Neural progenitor cell (in vitro differentiated cells): ENCODE measurements around the gene JADE2. TPM values are rescaled to one million over a fixed set of nuclear protein-coding genes. Genes with fewer than 3 reads are reported as not detected.
A peak's percentile ranks its signal among the peaks of the same experiment; 100 is the strongest.
"Not testable (repeated sequence)": the region's sequence is repeated elsewhere in the genome, so short reads cannot be mapped to it uniquely, and the experiment has no call there.

Experiments
- DNase-seq: peaks from one replicate; pipeline ENCODE4 v3.0.0-alpha.2; 2016; ENCODE audit warnings: low spot score
- H2AFZ ChIP-seq: fragments of 200-600 bp; sonication (generic); replicated peaks from 2 replicates; pipeline ENCODE4 v1.6.1; 2016; ENCODE audit warnings: antibody characterized with exemption
- H3F3A ChIP-seq: fragments of 200-600 bp; sonication (generic); 2 replicates; pipeline ENCODE4 v1.6.1; 2016; ENCODE audit warnings: antibody characterized with exemption, low read depth
- H3K27ac ChIP-seq: fragments of 200-600 bp; sonication (generic); 2 replicates; pipeline ENCODE4 v1.5.1; 2016; ENCODE audit warnings: mild to moderate bottlenecking
- H3K27me3 ChIP-seq: fragments of 200-600 bp; sonication (generic); 2 replicates; pipeline ENCODE4 v1.6.1; 2016; ENCODE audit warnings: mild to moderate bottlenecking, moderate library complexity
- H3K36me3 ChIP-seq: fragments of 200-600 bp; sonication (generic); 2 replicates; pipeline ENCODE4 v1.5.1; 2016
- H3K4me1 ChIP-seq: fragments of 200-600 bp; sonication (generic); 2 replicates; pipeline ENCODE4 v1.6.1; 2016; ENCODE audit warnings: mixed run types
- H3K4me2 ChIP-seq: fragments of 200-600 bp; sonication (generic); 2 replicates; pipeline ENCODE4 v1.6.1; 2016
- H3K4me3 ChIP-seq: fragments of 200-600 bp; sonication (generic); 2 replicates; pipeline ENCODE4 v1.5.1; 2016
- H3K79me2 ChIP-seq: fragments of 200-600 bp; sonication (generic); 2 replicates; pipeline ENCODE4 v1.6.1; 2016; ENCODE audit warnings: low read depth
- H3K9ac ChIP-seq: fragments of 200-600 bp; sonication (generic); 2 replicates; pipeline ENCODE4 v1.6.1; 2016
- H3K9me3 ChIP-seq: fragments of 200-600 bp; sonication (generic); 2 replicates; pipeline ENCODE4 v1.5.1; 2016; ENCODE audit warnings: low read depth
- H4K20me1 ChIP-seq: fragments of 200-600 bp; sonication (generic); 2 replicates; pipeline ENCODE4 v1.6.1; 2016; ENCODE audit warnings: low read depth
- H3K27ac Mint-ChIP-seq: 3 replicates; pipeline ENCODE4 v1.8.0; 2021; ENCODE audit warnings: mixed read lengths
- H3K27me3 Mint-ChIP-seq: 2 replicates; pipeline ENCODE4 v1.8.0; 2022; ENCODE audit warnings: low read depth, mild to moderate bottlenecking, inconsistent platforms, moderate library complexity, mixed read lengths; ENCODE audit not compliant: insufficient read depth
- H3K36me3 Mint-ChIP-seq: 3 replicates; pipeline ENCODE4 v1.8.0; 2021; ENCODE audit warnings: mixed read lengths
- H3K4me1 Mint-ChIP-seq: 3 replicates; pipeline ENCODE4 v1.8.0; 2021; ENCODE audit warnings: mixed read lengths
- H3K4me3 Mint-ChIP-seq: 3 replicates; pipeline ENCODE4 v1.8.0; 2021; ENCODE audit warnings: mild to moderate bottlenecking, moderate library complexity, mixed read lengths
- H3K9me3 Mint-ChIP-seq: 3 replicates; pipeline ENCODE4 v1.8.0; 2020; ENCODE audit warnings: mixed read lengths
- EZH2 ChIP-seq: fragments of 200-600 bp; sonication (generic); IDR thresholded peaks from 2 replicates; pipeline ENCODE4 v1.6.1; 2017; ENCODE audit warnings: antibody characterized with exemption, mild to moderate bottlenecking, moderate library complexity
- EZH2phosphoT487 ChIP-seq: fragments of 200-600 bp; sonication (generic); IDR thresholded peaks from 2 replicates; pipeline ENCODE4 v1.6.1; 2017; ENCODE audit warnings: antibody characterized with exemption
- total RNA-seq: library from RNA; depleted of rRNA; stranded (reverse); fragments of >200 nt; gene quantifications from 2 replicates; pipeline ENCODE4 v1.2.3, GENCODE V29; 2015; ENCODE audit warnings: low replicate concordance
- TF ChIP-seq, protein P1 (sequence below): fragments of 200-600 bp; sonication (generic); IDR thresholded peaks from 2 replicates; pipeline ENCODE4 v1.5.1; 2017; ENCODE audit warnings: antibody characterized with exemption, mild to moderate bottlenecking

The JADE2 gene
- total RNA-seq, 1 donor from 2014 or later = 1.7 TPM

DNA sequence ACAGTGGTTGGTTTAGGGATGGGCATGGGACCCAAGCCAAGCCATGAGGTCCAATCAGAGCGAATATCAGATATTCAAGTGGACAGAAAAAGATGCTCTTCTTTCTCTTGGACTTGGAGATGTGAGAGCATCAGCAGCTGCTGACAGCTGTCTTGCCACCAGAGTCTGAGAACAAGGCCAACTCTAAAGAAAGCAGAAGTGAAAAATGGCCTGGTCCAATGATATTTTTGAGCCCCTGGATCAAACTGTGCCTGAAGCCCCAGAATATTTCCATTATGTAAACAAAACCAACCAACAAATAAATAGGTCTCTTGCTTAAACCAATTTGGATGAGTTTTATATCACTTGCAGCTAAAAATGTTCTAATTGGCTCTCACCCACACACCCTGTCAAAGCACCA, 30.7 kb upstream of the JADE2 start:
- H3K27me3 ChIP-seq = no peaks in the 10 kb centered on the region
- H2AFZ ChIP-seq = no peak overlapping the region
- Mint-ChIP-seq H3K36me3 (no peaks in the 10 kb centered on the region), H3K4me1 (no peaks in the 10 kb centered on the region), H3K9me3 (no peaks in the 10 kb centered on the region), H3K27me3 (peaks cover 8% of the 10 kb centered on the region), H3K4me3 (no peak overlapping the region), H3K27ac (no peak overlapping the region)
- H3K9me3 ChIP-seq = no peaks in the 10 kb centered on the region
- H3K27ac ChIP-seq = no peak overlapping the region
- no peak for DNase-seq
- no peak overlapping the region for H3K4me2 ChIP-seq
- TF ChIP-seq EZH2 (no peak), EZH2phosphoT487 (no peak)
- TF ChIP-seq, protein P1, sequence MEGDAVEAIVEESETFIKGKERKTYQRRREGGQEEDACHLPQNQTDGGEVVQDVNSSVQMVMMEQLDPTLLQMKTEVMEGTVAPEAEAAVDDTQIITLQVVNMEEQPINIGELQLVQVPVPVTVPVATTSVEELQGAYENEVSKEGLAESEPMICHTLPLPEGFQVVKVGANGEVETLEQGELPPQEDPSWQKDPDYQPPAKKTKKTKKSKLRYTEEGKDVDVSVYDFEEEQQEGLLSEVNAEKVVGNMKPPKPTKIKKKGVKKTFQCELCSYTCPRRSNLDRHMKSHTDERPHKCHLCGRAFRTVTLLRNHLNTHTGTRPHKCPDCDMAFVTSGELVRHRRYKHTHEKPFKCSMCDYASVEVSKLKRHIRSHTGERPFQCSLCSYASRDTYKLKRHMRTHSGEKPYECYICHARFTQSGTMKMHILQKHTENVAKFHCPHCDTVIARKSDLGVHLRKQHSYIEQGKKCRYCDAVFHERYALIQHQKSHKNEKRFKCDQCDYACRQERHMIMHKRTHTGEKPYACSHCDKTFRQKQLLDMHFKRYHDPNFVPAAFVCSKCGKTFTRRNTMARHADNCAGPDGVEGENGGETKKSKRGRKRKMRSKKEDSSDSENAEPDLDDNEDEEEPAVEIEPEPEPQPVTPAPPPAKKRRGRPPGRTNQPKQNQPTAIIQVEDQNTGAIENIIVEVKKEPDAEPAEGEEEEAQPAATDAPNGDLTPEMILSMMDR = no peak
- H4K20me1 ChIP-seq = no peaks in the 10 kb centered on the region
- no peak overlapping the region for H3K4me3 ChIP-seq
- H3K4me1 ChIP-seq = no peaks in the 10 kb centered on the region
- H3K9ac ChIP-seq = no peak overlapping the region
- no peaks in the 10 kb centered on the region for H3F3A ChIP-seq
- H3K79me2 ChIP-seq = no peaks in the 10 kb centered on the region
- H3K36me3 ChIP-seq = no peaks in the 10 kb centered on the region

DNA sequence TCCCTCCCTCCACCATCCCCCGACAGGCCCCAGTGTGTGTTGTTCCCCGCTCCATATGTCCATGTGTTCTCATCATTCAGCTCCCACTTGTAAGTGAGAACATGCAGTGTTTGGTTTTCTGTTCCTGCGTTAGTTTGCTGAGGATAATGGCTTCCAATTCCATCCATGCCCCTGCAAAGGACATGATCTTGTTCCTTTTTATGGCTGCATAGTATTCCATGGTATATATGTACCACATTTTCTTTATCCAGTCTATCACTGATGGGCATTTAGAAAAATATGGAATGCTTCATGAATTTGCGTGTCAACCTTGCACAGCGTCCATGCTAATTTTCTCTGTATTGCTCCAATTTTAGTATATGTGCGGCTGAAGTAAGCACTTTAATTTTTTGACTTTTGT, 25.6 kb upstream of the JADE2 start:
- not testable (repeated sequence) for H3K27ac Mint-ChIP-seq, H3F3A ChIP-seq, H3K27ac ChIP-seq, H3K9ac ChIP-seq, H3K4me2 ChIP-seq, H3K4me1 ChIP-seq, H3K4me3 ChIP-seq, H3K27me3 ChIP-seq, H3K27me3 Mint-ChIP-seq, H3K4me3 Mint-ChIP-seq, H3K9me3 ChIP-seq, H3K9me3 Mint-ChIP-seq, H3K36me3 ChIP-seq, H4K20me1 ChIP-seq, H3K4me1 Mint-ChIP-seq, H2AFZ ChIP-seq, DNase-seq, H3K36me3 Mint-ChIP-seq, H3K79me2 ChIP-seq

DNA sequence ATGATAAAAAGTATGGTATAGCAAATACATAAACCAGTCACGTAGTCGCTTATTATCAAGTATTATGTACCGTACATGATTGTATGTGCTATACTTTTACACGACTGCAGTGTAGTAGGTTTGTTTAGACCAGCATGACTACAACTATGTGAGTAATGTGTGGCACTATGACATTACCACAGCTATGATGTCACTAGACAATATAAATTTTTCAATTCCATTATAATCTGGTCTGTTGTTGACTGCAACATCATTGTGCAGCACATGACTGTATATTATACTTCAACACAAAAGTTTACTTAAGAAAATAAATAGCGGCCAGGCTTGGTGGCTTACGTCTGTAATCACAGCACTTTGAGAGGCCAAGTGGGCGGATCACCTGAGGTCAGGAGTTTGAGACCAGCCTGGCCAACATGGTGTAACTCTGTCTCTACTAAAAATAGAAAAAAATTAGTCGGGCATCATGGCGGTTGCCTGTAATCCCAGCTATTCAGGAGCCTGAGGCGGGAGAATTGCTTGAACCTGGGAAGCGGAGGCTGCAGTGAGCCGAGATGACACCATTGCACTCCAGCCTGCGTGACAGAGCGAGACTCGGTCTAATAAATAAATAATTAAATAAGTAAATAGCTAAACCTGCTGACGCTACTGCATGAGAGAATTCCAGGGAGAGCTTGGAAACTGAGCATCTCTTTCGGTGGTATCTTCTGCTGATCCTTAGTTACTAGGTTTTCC, 24.6 kb upstream of the JADE2 start:
- DNase-seq = no peak
- Histone ChIP-seq H3K4me1 (no peaks in the 10 kb centered on the region), H3K27me3 (no peaks in the 10 kb centered on the region), H3K27ac (no peak overlapping the region), H3K9me3 (no peaks in the 10 kb centered on the region), H3K79me2 (no peaks in the 10 kb centered on the region), H3K4me3 (no peak overlapping the region), H4K20me1 (no peaks in the 10 kb centered on the region), H3K9ac (no peak overlapping the region), H3F3A (no peaks in the 10 kb centered on the region), H3K36me3 (no peaks in the 10 kb centered on the region), H2AFZ (no peak overlapping the region), H3K4me2 (no peak overlapping the region)
- Mint-ChIP-seq H3K36me3 (no peaks in the 10 kb centered on the region), H3K9me3 (no peaks in the 10 kb centered on the region), H3K4me1 (peaks cover 4% of the 10 kb centered on the region), H3K4me3 (no peak overlapping the region), H3K27me3 (peaks cover 9% of the 10 kb centered on the region), H3K27ac (peak overlapping the region; percentile 72)
- TF ChIP-seq EZH2 = no peak
- TF ChIP-seq, protein P1 = no peak
- no peak for TF ChIP-seq EZH2phosphoT487

DNA sequence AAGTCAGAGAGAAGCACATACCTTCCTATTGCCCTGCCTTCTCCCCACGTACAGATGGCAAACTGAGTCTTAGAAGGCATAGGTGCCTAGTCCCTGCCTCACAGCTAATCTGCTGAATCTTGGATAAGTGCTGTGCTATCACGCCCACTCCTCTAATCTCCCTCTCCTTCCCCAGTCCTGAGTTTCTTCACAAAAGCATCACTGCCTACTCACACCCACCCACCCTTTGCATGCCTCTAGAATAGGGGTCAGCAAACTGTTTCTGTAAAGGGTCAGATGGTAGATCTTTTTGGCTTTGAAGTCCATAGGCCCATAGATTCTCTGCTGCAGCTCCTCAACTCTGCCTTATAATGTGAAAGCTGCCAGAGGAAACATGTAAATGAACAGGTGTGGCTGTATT, 23.2 kb upstream of the JADE2 start:
- no peaks in the 10 kb centered on the region for H3K4me1 ChIP-seq
- TF ChIP-seq, protein P1 = no peak
- TF ChIP-seq EZH2 = no peak
- no peak for TF ChIP-seq EZH2phosphoT487
- Mint-ChIP-seq H3K4me1 (peaks cover 4% of the 10 kb centered on the region), H3K4me3 (no peak overlapping the region), H3K27me3 (peaks cover 9% of the 10 kb centered on the region), H3K36me3 (no peaks in the 10 kb centered on the region), H3K9me3 (no peaks in the 10 kb centered on the region), H3K27ac (no peak overlapping the region)
- no peak overlapping the region for H3K4me2 ChIP-seq
- H3K36me3 ChIP-seq = no peaks in the 10 kb centered on the region
- no peaks in the 10 kb centered on the region for H3F3A ChIP-seq
- no peak overlapping the region for H3K4me3 ChIP-seq
- no peaks in the 10 kb centered on the region for H4K20me1 ChIP-seq
- H3K27me3 ChIP-seq = no peaks in the 10 kb centered on the region
- no peak for DNase-seq
- H2AFZ ChIP-seq = no peak overlapping the region
- H3K9me3 ChIP-seq = no peaks in the 10 kb centered on the region
- no peaks in the 10 kb centered on the region for H3K79me2 ChIP-seq
- H3K27ac ChIP-seq = no peak overlapping the region
- H3K9ac ChIP-seq = no peak overlapping the region
